ENCODE measurements around the gene CCL20. TPM values are rescaled to one million over a fixed set of nuclear protein-coding genes. Genes with fewer than 3 reads are reported as not detected.

The CCL20 gene
- total RNA-seq, 2 experiments from 2014 or later = 1.5 to 2.2 TPM

DNA sequence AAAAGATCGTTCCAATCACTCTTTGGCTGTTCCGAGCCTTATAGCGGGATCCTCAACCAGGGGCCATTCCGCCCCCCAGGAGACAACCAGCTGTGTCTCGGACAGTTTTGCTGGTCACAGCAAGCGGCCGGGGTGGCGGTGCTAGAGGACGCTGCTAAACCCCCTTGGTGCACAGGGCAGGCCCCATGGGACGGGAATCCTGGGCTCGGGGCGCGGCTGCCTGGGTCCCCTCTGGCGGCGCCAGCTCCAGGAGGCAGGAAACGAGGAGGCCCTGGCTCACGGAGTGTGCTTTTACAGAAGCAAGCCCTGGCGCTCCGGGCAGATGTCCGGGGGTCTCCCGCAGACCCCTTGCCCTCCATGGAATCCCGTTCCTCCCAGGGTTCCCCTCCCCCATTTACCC is 45.8 kb upstream of the CCL20 start:
- Histone ChIP-seq H3K4me3 (ENCODE audit: low read length) (no peak overlapping the region), H3K27ac (ENCODE audit: low read depth in 1 of 2, low read length in 2 of 2) (no peak overlapping the region), H3K36me3 (ENCODE audit: insufficient read depth, low read length) (no peaks in the 10 kb centered on the region), H3K27me3 (ENCODE audit: control insufficient read depth in 1 of 2, insufficient read depth in 2 of 2, low read length in 2 of 2) (no peaks in the 10 kb centered on the region), H3K9me3 (ENCODE audit: control insufficient read depth in 1 of 2, insufficient read depth in 1 of 2, low read length in 2 of 2) (no peaks in the 10 kb centered on the region), H3K4me1 (ENCODE audit: insufficient read depth, low read length) (no peaks in the 10 kb centered on the region)
- no peaks in the 10 kb centered on the region for H3K9me3 Mint-ChIP-seq
- ATAC-seq (ENCODE audit: poor library complexity) = no peak
- no peak for DNase-seq
- H3K27me3 Mint-ChIP-seq = no peaks in the 10 kb centered on the region
- intact Hi-C loops (cut with DNase I, micrococcal nuclease) = loop anchor here (2.0 to 10.0 kb wide), 9 partner anchors 111 to 733 kb away; partner anchors contain the start of gene AGFG1 (in 1 of the 2)
- POLR2A ChIA-PET = no interaction called here
- no peak overlapping the region for H3K4me3 Mint-ChIP-seq
- no peaks in the 10 kb centered on the region for H3K4me1 Mint-ChIP-seq (ENCODE audit: low read depth)
- TF ChIP-seq, protein P1, sequence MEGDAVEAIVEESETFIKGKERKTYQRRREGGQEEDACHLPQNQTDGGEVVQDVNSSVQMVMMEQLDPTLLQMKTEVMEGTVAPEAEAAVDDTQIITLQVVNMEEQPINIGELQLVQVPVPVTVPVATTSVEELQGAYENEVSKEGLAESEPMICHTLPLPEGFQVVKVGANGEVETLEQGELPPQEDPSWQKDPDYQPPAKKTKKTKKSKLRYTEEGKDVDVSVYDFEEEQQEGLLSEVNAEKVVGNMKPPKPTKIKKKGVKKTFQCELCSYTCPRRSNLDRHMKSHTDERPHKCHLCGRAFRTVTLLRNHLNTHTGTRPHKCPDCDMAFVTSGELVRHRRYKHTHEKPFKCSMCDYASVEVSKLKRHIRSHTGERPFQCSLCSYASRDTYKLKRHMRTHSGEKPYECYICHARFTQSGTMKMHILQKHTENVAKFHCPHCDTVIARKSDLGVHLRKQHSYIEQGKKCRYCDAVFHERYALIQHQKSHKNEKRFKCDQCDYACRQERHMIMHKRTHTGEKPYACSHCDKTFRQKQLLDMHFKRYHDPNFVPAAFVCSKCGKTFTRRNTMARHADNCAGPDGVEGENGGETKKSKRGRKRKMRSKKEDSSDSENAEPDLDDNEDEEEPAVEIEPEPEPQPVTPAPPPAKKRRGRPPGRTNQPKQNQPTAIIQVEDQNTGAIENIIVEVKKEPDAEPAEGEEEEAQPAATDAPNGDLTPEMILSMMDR (IDR thresholded peaks at IDR 0.05) = no peak
- H3K36me3 Mint-ChIP-seq (ENCODE audit: low read depth) = no peaks in the 10 kb centered on the region
- H3K27ac Mint-ChIP-seq = no peak overlapping the region
- CTCF ChIA-PET = no interaction called here

DNA sequence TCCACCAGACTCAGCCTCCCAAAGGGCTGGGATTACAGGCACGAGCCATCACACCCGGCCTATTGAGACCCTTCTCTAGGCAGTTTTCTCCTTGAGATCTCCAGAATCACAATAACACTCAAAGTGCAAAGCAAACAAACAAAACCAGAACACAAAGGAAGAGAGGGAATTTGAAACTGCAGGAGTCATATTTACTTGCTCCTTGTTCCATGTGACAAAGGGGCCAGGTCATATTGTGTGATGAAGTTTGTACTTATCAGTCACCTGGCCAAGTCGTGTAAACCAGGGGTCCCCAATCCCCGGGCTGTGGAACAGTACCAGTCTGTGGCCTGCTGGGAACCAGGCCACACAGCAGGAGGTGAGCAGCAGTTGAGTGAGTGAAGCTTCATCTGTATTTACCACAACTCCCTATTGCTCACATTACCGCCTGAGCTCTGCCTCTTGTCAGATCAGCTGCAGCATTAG is 41.4 kb upstream of the CCL20 start:
- no peaks in the 10 kb centered on the region for H3K27me3 ChIP-seq (ENCODE audit: control insufficient read depth in 1 of 2, insufficient read depth in 2 of 2, low read length in 2 of 2)
- no peaks in the 10 kb centered on the region for H3K36me3 ChIP-seq (ENCODE audit: insufficient read depth, low read length)
- TF ChIP-seq, protein P1 (IDR thresholded peaks at IDR 0.05) = no peak
- H3K4me1 Mint-ChIP-seq (ENCODE audit: low read depth) = no peaks in the 10 kb centered on the region
- CTCF ChIA-PET = no interaction called here
- DNase-seq = no peak
- POLR2A ChIA-PET = no interaction called here
- no peaks in the 10 kb centered on the region for H3K4me1 ChIP-seq (ENCODE audit: insufficient read depth, low read length)
- no peak overlapping the region for H3K27ac Mint-ChIP-seq
- intact Hi-C loops (cut with DNase I, micrococcal nuclease) = loop anchor here in 1 of 2 experiments (5.0 kb wide), 1 partner anchor 90 kb away; no protein-coding TSS in a partner anchor
- no peaks in the 10 kb centered on the region for H3K36me3 Mint-ChIP-seq (ENCODE audit: low read depth)
- no peak overlapping the region for H3K4me3 ChIP-seq (ENCODE audit: low read length)
- ATAC-seq (ENCODE audit: poor library complexity) = no peak
- no peak overlapping the region for H3K27ac ChIP-seq (ENCODE audit: low read depth in 1 of 2, low read length in 2 of 2)
- H3K9me3 Mint-ChIP-seq = no peaks in the 10 kb centered on the region
- H3K4me3 Mint-ChIP-seq = no peak overlapping the region
- no peaks in the 10 kb centered on the region for H3K9me3 ChIP-seq (ENCODE audit: control insufficient read depth in 1 of 2, insufficient read depth in 1 of 2, low read length in 2 of 2)
- H3K27me3 Mint-ChIP-seq = no peaks in the 10 kb centered on the region

DNA sequence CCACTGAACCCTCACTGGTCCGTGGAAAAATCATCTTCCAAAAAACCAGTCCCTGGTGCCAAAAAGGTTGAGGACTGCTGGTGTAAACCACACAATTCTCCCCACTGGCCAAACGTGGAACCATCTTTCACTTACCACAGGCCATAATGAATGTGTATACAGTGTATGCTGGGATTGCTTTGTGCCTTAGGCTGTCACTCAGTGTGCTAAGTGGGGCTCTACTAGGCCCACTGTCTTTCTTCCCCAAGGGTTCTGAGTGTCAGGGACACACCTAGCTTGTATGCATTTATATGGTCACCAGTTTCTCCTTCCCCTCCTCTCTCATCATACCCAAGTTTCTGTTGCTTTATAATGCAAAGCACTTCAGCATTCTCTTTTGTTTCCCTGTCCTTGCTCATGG is 40.7 kb upstream of the CCL20 start:
- Histone ChIP-seq H3K27me3 (ENCODE audit: control insufficient read depth in 1 of 2, insufficient read depth in 2 of 2, low read length in 2 of 2) (no peaks in the 10 kb centered on the region), H3K4me1 (ENCODE audit: insufficient read depth, low read length) (no peaks in the 10 kb centered on the region), H3K27ac (ENCODE audit: low read depth in 1 of 2, low read length in 2 of 2) (no peak overlapping the region), H3K9me3 (ENCODE audit: control insufficient read depth in 1 of 2, insufficient read depth in 1 of 2, low read length in 2 of 2) (no peaks in the 10 kb centered on the region), H3K36me3 (ENCODE audit: insufficient read depth, low read length) (no peaks in the 10 kb centered on the region), H3K4me3 (ENCODE audit: low read length) (no peak overlapping the region)
- H3K36me3 Mint-ChIP-seq (ENCODE audit: low read depth) = no peaks in the 10 kb centered on the region
- DNase-seq = no peak
- POLR2A ChIA-PET = no interaction called here
- CTCF ChIA-PET = no interaction called here
- H3K4me3 Mint-ChIP-seq = no peak overlapping the region
- no peaks in the 10 kb centered on the region for H3K27me3 Mint-ChIP-seq
- H3K9me3 Mint-ChIP-seq = no peaks in the 10 kb centered on the region
- intact Hi-C loops (cut with DNase I, micrococcal nuclease) = loop anchor here in 1 of 2 experiments (5.0 kb wide), 1 partner anchor 89 kb away; no protein-coding TSS in a partner anchor
- no peaks in the 10 kb centered on the region for H3K4me1 Mint-ChIP-seq (ENCODE audit: low read depth)
- TF ChIP-seq, protein P1 (IDR thresholded peaks at IDR 0.05) = no peak
- H3K27ac Mint-ChIP-seq = no peak overlapping the region
- ATAC-seq (ENCODE audit: poor library complexity) = no peak
